Measurements from ENCODE around the gene SGPP1.

Gene SGPP1

DNA sequence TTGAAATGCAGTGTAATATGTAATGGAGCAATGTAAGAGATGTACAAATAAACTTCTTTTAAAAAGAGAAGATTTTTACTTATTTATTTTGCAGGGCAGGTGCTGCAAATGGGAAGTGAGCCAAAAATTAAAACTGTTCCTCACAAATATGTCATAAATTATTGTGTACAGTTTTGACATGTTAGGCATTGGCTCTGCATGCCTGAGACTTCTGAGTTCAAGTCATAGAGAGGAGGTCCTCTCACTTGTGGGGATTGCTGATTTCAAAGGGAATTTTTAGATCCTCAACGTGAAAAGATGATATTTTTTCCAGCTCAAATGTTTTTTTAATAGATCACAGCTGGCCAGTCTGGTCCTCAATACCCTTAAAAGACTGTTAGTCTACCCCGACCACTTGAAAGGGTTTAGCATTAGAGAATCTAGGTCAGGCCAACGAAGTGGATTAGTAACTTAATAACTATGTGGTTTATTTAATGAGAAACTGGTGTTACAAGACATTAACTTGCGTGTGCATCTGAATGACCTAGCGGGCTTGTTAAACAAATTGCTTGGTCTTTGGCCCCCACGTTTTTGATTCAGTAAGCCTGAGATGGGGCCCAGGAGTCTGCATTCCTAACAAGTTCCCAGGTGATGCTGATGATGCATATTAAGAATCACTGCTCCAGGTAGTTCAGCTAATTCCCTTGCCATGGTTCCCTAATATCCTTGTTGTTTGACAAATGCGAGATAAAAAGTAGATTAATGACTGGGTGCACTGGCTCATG, 55.3 kb downstream of the SGPP1 start:
- Histone ChIP-seq H3K36me3 (ENCODE audit: insufficient read depth) (no peaks in the 10 kb centered on the region), H3K79me2 (ENCODE audit: insufficient read depth, low read depth) (no peaks in the 10 kb centered on the region), H3K4me1 (ENCODE audit: low read depth, poor library complexity, severe bottlenecking) (peaks cover 7% of the 10 kb centered on the region), H2AFZ (ENCODE audit: low read depth) (no peak overlapping the region), H4K20me1 (ENCODE audit: insufficient read depth) (no peaks in the 10 kb centered on the region), H3K4me2 (no peak overlapping the region), H3K4me3 (IDR thresholded peaks at IDR 0.05; ENCODE audit: insufficient read depth, low read depth, low read length) (no peak overlapping the region), H3K27me3 (ENCODE audit: insufficient read depth, low read depth) (no peaks in the 10 kb centered on the region), H3K27ac (no peak overlapping the region), H3K9ac (no peak overlapping the region)
- TF ChIP-seq, protein P1, sequence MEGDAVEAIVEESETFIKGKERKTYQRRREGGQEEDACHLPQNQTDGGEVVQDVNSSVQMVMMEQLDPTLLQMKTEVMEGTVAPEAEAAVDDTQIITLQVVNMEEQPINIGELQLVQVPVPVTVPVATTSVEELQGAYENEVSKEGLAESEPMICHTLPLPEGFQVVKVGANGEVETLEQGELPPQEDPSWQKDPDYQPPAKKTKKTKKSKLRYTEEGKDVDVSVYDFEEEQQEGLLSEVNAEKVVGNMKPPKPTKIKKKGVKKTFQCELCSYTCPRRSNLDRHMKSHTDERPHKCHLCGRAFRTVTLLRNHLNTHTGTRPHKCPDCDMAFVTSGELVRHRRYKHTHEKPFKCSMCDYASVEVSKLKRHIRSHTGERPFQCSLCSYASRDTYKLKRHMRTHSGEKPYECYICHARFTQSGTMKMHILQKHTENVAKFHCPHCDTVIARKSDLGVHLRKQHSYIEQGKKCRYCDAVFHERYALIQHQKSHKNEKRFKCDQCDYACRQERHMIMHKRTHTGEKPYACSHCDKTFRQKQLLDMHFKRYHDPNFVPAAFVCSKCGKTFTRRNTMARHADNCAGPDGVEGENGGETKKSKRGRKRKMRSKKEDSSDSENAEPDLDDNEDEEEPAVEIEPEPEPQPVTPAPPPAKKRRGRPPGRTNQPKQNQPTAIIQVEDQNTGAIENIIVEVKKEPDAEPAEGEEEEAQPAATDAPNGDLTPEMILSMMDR (conservative IDR thresholded peaks at IDR 0.05; ENCODE audit: low read depth, low read length) = no peak

DNA sequence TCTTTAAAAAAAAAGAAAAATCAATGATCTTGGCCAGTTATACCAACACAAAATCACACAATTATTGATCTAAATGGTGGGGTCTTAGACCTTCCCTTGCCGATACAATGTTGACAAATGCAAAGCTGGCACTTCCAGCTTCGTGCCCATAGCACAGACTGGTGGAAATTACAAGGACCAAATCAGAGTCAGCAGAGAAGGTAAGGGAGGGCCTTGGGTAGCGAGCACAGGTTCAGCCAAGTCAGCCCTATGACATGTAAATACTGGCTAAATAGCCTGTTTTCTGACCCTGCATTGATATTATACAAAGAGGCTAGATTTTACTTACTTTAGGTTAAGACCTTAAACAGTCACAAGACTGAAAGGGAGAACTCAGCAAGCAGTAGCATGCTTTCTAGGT, 55.9 kb downstream of the SGPP1 start:
- H3K9ac ChIP-seq = no peak overlapping the region
- no peak overlapping the region for H3K27ac ChIP-seq
- no peaks in the 10 kb centered on the region for H3K79me2 ChIP-seq (ENCODE audit: insufficient read depth, low read depth)
- H3K4me1 ChIP-seq (ENCODE audit: low read depth, poor library complexity, severe bottlenecking) = peaks cover 7% of the 10 kb centered on the region
- no peak overlapping the region for H3K4me2 ChIP-seq
- no peaks in the 10 kb centered on the region for H3K27me3 ChIP-seq (ENCODE audit: insufficient read depth, low read depth)
- H2AFZ ChIP-seq (ENCODE audit: low read depth) = no peak overlapping the region
- no peaks in the 10 kb centered on the region for H4K20me1 ChIP-seq (ENCODE audit: insufficient read depth)
- TF ChIP-seq, protein P1 (conservative IDR thresholded peaks at IDR 0.05; ENCODE audit: low read depth, low read length) = no peak
- no peak overlapping the region for H3K4me3 ChIP-seq (IDR thresholded peaks at IDR 0.05; ENCODE audit: insufficient read depth, low read depth, low read length)
- H3K36me3 ChIP-seq (ENCODE audit: insufficient read depth) = no peaks in the 10 kb centered on the region

DNA sequence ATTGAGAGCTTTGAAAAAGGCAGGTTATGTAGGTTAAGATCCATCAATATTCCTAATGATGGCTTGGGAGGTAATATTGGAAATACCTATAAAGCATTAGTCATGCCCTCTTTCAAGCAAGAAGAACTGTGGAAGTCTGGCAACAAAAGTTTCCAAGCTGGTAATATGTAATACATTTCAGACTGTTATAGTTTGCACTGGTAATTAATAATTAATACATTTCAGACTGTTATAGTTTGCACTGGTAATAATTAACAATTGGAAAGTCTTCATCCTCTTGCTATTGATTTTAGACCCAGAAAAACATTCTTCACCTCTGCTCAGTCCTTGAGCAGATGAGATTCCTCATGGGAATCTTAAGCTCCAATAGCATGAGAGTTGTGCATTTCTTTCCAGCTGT, 57.2 kb downstream of the SGPP1 start:
- Histone ChIP-seq H2AFZ (ENCODE audit: low read depth) (no peak overlapping the region), H3K9ac (no peak overlapping the region), H3K4me1 (ENCODE audit: low read depth, poor library complexity, severe bottlenecking) (peaks cover 7% of the 10 kb centered on the region), H3K36me3 (ENCODE audit: insufficient read depth) (no peaks in the 10 kb centered on the region), H3K4me2 (no peak overlapping the region), H3K27me3 (ENCODE audit: insufficient read depth, low read depth) (no peaks in the 10 kb centered on the region), H3K27ac (no peak overlapping the region), H3K4me3 (IDR thresholded peaks at IDR 0.05; ENCODE audit: insufficient read depth, low read depth, low read length) (no peak overlapping the region), H3K79me2 (ENCODE audit: insufficient read depth, low read depth) (no peaks in the 10 kb centered on the region), H4K20me1 (ENCODE audit: insufficient read depth) (no peaks in the 10 kb centered on the region)
- TF ChIP-seq, protein P1 (conservative IDR thresholded peaks at IDR 0.05; ENCODE audit: low read depth, low read length) = no peak

DNA sequence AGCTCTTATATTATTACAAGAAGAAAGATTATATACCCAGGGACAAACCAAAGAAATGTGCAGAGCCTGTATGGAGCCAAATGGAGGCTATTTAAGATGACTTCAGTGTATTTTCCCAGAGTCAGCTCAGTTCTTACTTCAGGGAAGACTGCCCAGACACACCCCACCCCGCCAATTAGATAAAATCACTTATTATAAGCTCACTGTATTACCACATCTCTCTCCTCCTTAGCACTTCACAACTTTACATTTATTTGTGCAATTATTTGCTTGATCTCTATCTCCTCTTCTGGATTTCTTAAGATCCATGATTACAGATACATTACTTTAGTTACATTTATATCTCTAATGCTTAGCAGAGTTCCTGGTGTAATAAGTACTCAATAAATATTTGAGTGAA, 61.5 kb downstream of the SGPP1 start:
- Histone ChIP-seq H4K20me1 (ENCODE audit: insufficient read depth) (no peaks in the 10 kb centered on the region), H3K27me3 (ENCODE audit: insufficient read depth, low read depth) (no peaks in the 10 kb centered on the region), H3K79me2 (ENCODE audit: insufficient read depth, low read depth) (no peaks in the 10 kb centered on the region), H3K27ac (no peak overlapping the region), H3K36me3 (ENCODE audit: insufficient read depth) (no peaks in the 10 kb centered on the region), H3K9ac (no peak overlapping the region), H2AFZ (ENCODE audit: low read depth) (no peak overlapping the region), H3K4me1 (ENCODE audit: low read depth, poor library complexity, severe bottlenecking) (no peaks in the 10 kb centered on the region), H3K4me3 (IDR thresholded peaks at IDR 0.05; ENCODE audit: insufficient read depth, low read depth, low read length) (no peak overlapping the region), H3K4me2 (no peak overlapping the region)
- TF ChIP-seq, protein P1 (conservative IDR thresholded peaks at IDR 0.05; ENCODE audit: low read depth, low read length) = no peak

Measured in KMS-11 (cell line).